ENCODE measurements around the gene NEUROG1.
"Not testable (repeated sequence)": the region's sequence is repeated elsewhere in the genome, so short reads cannot be mapped to it uniquely, and the experiment has no call there.

Gene NEUROG1

GRCh38 chr5:135537271-135537670 is 1.5 kb upstream of the NEUROG1 start:
- no peak for DNase-seq (ENCODE audit: low read depth, low spot score)

GRCh38 chr5:135535420-135535819 is 344 bp downstream of the NEUROG1 start:
- DNase-seq (ENCODE audit: low read depth, low spot score): no peak

GRCh38 chr5:135534609-135535419 is 950 bp downstream of the NEUROG1 start:
- no peak for DNase-seq (ENCODE audit: low read depth, low spot score)

- no peak for DNase-seq (ENCODE audit: low read depth, low spot score)
These were observed 2.0 kb downstream of the NEUROG1 start for GRCh38 chr5:135533794-135534193.

GRCh38 chr5:135533334-135533733 is 2.4 kb downstream of the NEUROG1 start:
- no peak for DNase-seq (ENCODE audit: low read depth, low spot score)

GRCh38 chr5:135529576-135529975 is 6.2 kb downstream of the NEUROG1 start:
- not testable (repeated sequence) for DNase-seq (ENCODE audit: low read depth, low spot score)

GRCh38 chr5:135526924-135527323 is 8.8 kb downstream of the NEUROG1 start:
- DNase-seq (ENCODE audit: low read depth, low spot score): no peak

GRCh38 chr5:135521964-135522363 is 13.8 kb downstream of the NEUROG1 start:
- DNase-seq (ENCODE audit: low read depth, low spot score): no peak

- DNase-seq (ENCODE audit: low read depth, low spot score): no peak
These were observed 18.1 kb downstream of the NEUROG1 start for GRCh38 chr5:135517631-135518030.

GRCh38 chr5:135514116-135514515 is 21.6 kb downstream of the NEUROG1 start:
- DNase-seq (ENCODE audit: low read depth, low spot score): no peak

- DNase-seq (ENCODE audit: low read depth, low spot score): no peak
These were observed 23.8 kb downstream of the NEUROG1 start for GRCh38 chr5:135511761-135512575.

GRCh38 chr5:135509995-135510394 is 25.8 kb downstream of the NEUROG1 start:
- DNase-seq (ENCODE audit: low read depth, low spot score): no peak

- DNase-seq (ENCODE audit: low read depth, low spot score): no peak
These were observed 27.2 kb downstream of the NEUROG1 start for GRCh38 chr5:135508496-135509005.

GRCh38 chr5:135505973-135506372 is 29.8 kb downstream of the NEUROG1 start:
- DNase-seq (ENCODE audit: low read depth, low spot score): no peak

GRCh38 chr5:135504376-135504775 is 31.4 kb downstream of the NEUROG1 start:
- no peak for DNase-seq (ENCODE audit: low read depth, low spot score)

GRCh38 chr5:135503871-135504270 is 31.9 kb downstream of the NEUROG1 start:
- no peak for DNase-seq (ENCODE audit: low read depth, low spot score)

- DNase-seq (ENCODE audit: low read depth, low spot score): no peak
These were observed 32.8 kb downstream of the NEUROG1 start for GRCh38 chr5:135502836-135503520.

GRCh38 chr5:135501965-135502364 is 33.8 kb downstream of the NEUROG1 start:
- no peak for DNase-seq (ENCODE audit: low read depth, low spot score)

GRCh38 chr5:135498637-135498995 is 37.1 kb downstream of the NEUROG1 start:
- no peak for DNase-seq (ENCODE audit: low read depth, low spot score)

GRCh38 chr5:135497971-135498636 is 37.7 kb downstream of the NEUROG1 start:
- DNase-seq (ENCODE audit: low read depth, low spot score): no peak

- DNase-seq (ENCODE audit: low read depth, low spot score): not testable (repeated sequence)
These were observed 40.2 kb downstream of the NEUROG1 start for GRCh38 chr5:135495531-135495930.

Measured in brain pericyte (primary cell).